Adrenal gland (tissue), 5 donors: ENCODE measurements around the gene XPNPEP2.

Experiments
- CTCF ChIP-seq, 6 experiments: fragments of 450-650 bp in 4 of 6; fragments of 200-600 bp in 2 of 6; sonication (generic) in 1 of 6; IDR thresholded peaks; 1 replicate in 5 of 6; 2 replicates in 1 of 6; pipeline versions ENCODE4 v1.5.1 to v1.8.0; 2016 to 2021; ENCODE audit warnings: antibody characterized with exemption in 6 of 6, mild to moderate bottlenecking in 2 of 6, moderate library complexity in 1 of 6
- POLR2A ChIP-seq, 2 donors: fragments of 450-650 bp; IDR thresholded peaks; one replicate each; pipeline ENCODE4 v1.6.1; 2017; ENCODE audit warnings: antibody characterized with exemption in 2 of 2, mild to moderate bottlenecking in 2 of 2, moderate library complexity in 1 of 2
- donor health status: DM: no; HTN: no; CAD: no.

GRCh38 chrX:129724754-129725153 lies 14.0 kb upstream of the XPNPEP2 start:
- no peak for TF ChIP-seq CTCF (IDR thresholded peaks at IDR 0.05)
- TF ChIP-seq POLR2A (IDR thresholded peaks at IDR 0.05), result no peak
